SH-SY5Y (cell line): ENCODE data around the gene PHYHD1.

ENCODE experiments used
- GATA2 ChIP-seq: IDR thresholded peaks from 2 replicates; pipeline ENCODE4 v1.6.1; 2011; ENCODE audit warnings: mild to moderate bottlenecking, low read depth, low read length
- GATA3 ChIP-seq: IDR thresholded peaks from 2 replicates; pipeline ENCODE4 v1.6.1; 2011; ENCODE audit warnings: low read depth, mild to moderate bottlenecking, low read length, moderate library complexity

PHYHD1 gene

DNA sequence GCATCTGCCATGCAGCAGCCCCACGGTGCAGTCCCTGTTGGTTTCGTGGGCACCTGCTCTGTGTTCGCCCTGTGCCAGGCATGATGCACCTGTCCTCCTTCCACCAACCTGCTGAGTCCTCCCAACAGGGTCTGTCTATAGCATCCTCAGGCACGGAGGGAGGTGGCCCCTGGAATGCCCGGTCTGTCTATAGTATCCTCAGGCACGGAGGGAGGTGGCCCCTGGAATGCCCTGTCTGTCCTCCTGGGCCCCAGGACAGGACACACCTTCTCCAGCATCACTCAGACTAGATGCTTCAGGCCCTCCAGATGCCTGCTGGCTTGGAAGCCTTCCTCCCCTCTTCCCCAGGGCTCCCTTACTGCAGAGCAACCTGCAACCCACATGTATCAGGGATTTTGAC is 9.9 kb upstream of the PHYHD1 start:
- no peak for TF ChIP-seq GATA3
- no peak for TF ChIP-seq GATA2

DNA sequence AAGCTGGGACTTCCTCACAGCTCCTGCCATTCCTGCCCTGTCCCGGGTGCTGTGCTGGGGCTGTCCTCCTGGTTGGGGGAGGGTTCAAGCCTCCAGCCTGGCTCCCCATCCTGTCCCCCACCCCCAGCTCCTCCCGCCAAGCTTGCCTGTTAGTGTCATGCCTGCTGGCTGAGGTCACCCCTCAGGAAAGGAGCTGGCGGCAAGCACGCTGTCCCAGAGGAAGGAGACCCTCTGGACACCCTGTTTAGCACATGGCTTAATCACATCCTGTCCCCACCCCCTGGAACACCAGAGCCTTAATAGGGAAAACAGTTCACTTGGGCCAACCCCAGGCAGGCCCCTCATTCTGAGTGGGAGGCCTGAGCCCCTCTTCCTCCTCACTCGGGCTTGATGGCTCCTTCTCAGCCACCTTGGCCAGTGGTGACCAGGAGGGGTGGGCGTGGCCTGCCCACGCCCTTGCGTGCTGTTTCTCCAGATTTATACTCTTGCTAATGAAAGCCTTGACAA is 9.2 kb upstream of the PHYHD1 start:
- TF ChIP-seq GATA2 (no peak), GATA3 (no peak)

DNA sequence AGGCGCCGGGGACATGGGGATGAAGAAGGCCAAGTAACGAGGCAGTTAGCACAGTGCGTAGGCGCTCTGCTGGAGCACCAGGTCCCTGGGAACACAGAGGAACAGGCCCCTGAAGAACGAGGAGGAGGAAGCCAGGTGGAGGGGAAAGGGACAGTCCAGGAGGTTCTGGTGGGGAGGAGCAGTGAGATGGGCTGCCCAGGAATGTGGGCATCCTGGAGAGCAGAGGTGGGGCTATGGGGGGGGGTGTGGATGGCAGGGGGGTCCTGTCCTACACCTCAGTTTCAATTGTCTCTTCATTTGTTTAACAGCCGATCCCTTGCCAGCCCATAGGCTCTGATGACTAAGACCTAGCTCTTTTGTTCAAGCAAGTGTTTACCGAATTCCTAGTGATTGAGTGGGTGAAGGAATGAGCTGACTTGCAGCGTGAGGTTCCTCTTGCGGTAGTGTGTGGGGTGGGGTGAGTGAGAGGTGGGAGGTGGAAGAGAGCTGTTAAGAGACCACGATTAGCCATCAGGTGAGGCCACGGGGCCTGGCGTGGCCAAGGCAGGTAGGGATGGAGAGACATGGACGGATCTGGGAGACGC is 8.4 kb upstream of the PHYHD1 start:
- TF ChIP-seq GATA2 (no peak), GATA3 (no peak)

DNA sequence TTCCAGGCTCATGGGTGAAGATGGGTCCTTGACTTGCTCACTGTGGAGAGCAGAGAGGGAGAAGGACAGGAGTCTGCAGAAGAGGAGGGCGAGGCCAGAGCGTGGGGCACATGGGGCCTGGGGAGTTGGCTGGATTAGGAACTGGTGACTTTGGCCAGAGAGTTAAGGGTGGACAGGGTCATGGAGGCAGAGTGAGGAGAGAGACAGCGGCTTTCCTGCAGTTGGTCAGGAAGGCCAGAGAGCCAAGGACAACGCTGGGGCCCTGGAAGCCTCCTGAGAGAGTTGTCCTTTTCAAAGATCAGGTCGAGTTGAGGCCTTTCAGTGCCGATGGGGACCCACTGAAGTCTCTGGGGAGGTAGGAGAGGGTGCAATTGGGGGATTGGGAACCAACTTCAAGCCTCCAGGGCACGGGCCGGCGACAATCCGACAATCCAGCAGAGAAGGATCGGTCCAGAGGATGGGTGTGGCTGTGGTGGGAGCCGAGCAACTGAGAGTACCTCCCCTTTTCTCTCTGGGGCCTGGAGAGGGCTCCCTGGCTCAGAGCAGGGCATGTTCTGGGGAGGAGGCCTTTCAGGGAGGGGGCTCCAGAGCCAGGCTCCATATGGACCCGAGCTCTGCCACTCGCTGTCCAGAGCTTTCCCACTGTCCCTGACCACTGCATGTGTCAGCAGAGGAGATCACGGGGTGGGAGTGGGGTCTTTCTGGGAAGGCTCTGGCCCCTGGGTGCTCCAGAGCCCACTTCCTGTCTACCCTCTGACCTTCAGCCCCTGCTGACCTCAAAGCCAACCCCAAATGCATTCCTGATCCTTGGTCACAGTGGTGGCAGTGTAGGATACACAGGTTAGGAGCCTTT is 7.5 kb upstream of the PHYHD1 start:
- TF ChIP-seq GATA2 = no peak
- no peak for TF ChIP-seq GATA3

DNA sequence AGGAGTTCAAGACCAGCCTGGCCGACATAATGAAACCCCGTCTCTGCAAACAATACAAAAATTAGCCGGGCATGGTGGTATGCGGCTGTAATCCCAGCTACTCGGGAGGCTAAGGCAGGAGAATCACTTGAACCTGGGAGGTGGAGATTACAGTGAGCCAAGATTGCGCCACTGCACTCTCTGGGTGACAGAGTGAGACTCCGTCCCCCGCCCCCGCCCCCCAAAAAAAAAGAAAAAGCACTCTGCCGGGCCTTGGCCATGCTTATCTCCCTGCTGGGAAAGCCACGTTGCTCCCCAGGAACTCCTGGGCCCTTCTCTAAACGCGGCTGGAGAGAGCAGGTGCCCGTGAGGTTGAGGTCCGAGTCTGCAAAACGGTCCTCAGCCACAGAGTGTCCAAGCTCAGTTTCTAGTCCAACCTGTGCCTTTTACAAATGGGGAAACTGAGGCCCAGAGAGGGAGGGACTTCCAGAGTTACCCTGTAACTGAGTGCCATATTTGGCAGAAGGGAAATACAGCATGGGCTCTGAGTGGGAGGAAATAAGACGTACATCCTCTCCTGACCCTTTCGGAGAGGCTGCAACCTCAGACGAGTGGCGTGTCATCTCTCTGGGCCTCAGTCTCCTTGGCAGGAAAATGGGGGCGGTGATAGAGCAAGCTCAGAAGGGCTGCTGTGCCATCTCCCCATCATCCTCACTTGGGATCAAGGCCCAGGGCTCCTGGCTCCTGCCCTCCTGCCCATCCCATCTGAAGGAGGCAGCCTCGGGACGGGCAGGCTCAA is 6.6 kb upstream of the PHYHD1 start:
- TF ChIP-seq GATA2 (no peak), GATA3 (no peak)

DNA sequence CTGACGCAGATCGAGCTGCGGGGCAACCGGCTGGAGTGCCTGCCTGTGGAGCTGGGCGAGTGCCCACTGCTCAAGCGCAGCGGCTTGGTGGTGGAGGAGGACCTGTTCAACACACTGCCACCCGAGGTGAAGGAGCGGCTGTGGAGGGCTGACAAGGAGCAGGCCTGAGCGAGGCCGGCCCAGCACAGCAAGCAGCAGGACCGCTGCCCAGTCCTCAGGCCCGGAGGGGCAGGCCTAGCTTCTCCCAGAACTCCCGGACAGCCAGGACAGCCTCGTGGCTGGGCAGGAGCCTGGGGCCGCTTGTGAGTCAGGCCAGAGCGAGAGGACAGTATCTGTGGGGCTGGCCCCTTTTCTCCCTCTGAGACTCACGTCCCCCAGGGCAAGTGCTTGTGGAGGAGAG is 4.6 kb upstream of the PHYHD1 start:
- no peak for TF ChIP-seq GATA2
- TF ChIP-seq GATA3 = no peak

DNA sequence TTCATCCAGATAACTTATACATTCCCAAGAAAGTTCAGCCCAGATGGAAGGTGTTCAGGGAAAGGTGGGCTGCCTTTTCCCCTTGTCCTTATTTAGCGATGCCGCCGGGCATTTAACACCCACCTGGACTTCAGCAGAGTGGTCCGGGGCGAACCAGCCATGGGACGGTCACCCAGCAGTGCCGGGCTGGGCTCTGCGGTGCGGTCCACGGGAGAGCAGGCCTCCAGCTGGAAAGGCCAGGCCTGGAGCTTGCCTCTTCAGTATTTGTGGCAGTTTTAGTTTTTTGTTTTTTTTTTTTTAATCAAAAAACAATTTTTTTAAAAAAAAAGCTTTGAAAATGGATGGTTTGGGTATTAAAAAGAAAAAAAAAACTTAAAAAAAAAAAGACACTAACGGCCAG is 4.0 kb upstream of the PHYHD1 start:
- no peak for TF ChIP-seq GATA3
- TF ChIP-seq GATA2 = no peak

DNA sequence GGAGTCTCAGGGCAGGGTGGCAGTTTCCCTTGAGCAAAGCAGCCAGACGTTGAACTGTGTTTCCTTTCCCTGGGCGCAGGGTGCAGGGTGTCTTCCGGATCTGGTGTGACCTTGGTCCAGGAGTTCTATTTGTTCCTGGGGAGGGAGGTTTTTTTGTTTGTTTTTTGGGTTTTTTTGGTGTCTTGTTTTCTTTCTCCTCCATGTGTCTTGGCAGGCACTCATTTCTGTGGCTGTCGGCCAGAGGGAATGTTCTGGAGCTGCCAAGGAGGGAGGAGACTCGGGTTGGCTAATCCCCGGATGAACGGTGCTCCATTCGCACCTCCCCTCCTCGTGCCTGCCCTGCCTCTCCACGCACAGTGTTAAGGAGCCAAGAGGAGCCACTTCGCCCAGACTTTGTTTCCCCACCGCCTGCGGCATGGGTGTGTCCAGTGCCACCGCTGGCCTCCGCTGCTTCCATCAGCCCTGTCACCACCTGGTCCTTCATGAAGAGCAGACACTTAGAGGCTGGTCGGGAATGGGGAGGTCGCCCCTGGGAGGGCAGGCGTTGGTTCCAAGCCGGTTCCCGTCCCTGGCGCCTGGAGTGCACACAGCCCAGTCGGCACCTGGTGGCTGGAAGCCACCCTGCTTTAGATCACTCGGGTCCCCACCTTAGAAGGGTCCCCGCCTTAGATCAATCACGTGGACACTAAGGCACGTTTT is 3.5 kb upstream of the PHYHD1 start:
- TF ChIP-seq GATA2 (no peak), GATA3 (no peak)

DNA sequence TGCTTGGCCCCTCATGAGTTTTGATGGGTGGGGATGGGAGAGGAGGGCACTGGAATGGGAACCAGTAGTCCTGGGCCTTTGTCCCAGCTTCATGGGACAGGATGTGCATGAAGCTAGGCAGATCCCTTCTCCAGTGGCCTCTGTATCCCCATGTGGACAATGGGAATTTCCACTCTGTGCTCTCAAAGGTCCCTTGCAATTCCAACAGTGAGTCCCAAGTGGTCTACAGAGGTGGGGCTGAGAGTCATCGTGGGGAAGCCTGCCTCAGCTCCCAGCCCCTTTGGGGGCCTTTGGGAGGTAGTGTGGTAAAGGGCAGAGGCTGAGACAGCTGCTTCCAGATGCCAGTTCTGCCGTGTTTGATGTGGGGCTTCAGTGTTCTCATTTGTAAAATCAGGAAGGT is 1.9 kb upstream of the PHYHD1 start:
- TF ChIP-seq GATA2 (no peak), GATA3 (no peak)

DNA sequence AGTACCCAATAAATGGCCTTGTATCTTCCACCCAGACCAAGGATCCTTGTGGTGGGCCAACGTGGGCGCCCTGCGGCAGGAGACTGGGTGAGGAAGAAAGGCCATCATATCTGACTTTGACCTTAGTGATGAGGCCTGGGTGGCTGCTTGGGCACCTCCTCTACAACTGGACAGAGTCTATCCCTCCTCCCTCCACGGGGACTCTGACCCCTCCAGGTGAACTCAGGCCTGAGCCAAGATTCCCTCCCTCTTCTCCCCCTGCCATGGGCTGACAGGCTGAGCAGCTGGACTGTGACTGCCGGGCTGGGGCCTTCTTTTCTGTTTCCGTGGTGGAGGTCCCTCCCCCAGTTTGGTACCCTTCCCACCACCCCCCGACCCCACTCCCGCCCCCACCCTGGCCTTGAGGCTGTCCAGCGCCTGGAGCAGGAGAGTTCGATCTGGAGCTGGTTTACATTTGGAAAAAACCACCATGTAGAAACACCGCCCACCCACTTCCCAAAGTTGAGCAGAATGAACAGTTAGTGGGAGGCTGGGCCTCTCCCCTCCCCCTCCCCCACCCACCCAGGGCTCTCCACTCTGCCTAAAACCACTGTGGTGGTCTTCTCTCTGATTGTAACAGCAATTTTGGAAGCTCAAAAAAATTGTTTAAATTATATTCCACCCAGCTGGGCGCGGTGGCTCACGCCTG is 1.2 kb upstream of the PHYHD1 start:
- TF ChIP-seq GATA2 (no peak), GATA3 (no peak)

DNA sequence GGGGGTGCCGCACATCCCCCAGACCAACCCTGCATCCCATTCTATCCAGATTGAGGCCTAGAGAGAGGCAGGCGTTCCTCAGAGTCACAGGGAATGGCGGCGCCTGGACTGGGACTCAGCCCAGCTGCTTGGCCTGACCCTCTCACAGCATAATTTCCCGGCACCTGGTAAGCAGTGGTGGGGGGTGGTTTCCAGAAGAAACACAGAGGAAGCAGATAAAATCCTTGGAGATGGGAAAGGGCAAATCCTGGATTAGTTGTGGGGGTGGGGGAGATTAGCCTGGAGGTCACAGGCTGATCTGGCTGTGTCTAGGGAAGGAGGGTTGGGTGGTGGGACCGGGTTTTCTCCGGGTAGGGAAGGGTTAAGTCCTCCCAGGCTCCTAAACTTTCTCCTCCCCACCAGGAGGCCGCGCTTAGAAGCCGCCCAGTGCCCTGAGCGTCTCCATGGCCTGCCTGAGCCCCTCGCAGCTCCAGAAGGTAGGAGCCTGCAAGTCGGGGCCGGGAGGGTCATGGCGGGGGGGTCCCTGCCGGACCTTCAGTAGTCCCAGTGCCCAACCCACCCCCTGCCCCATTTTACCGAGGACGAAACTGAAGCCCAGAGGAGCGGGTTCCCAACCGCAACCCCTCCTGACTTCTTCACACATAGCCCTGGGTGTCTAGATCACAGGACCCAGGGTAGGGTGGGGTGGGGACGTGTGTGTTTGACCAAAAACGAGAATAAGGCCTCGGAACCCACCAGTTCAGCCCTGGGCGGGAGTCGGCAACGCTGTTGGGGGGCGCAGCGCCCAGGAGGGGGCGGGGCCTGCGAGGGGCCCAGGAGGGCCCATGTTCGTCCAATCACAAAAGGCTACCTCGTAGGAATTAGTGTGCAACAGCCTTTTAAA is 1.3 kb downstream of the PHYHD1 start:
- TF ChIP-seq GATA2 = no peak
- TF ChIP-seq GATA3 = no peak

DNA sequence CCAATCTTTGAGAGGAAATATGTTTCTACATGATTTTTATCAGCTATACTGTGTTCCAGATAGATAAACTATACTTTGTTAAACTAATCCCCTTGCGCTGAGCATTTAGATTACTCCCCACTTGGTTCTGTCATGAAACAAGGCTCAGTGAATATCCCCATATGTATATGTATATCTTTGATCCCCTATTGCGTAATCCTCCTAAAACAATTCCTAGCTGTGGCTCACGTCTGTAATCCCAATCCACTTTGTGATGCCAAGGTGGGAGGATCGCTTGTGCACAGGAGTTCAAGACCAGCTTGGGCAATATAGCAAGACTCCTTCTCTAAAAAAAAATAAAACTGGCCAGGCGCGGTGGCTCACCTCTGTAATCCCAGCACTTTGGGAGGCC is 2.7 kb downstream of the PHYHD1 start:
- TF ChIP-seq GATA2 = no peak
- no peak for TF ChIP-seq GATA3
